Activated naive CD8-positive, alpha-beta T cell treated with anti-CD3 and anti-CD28 coated beads for 36 hours (primary cell): ENCODE measurements around the gene GTF2A1L. TPM values are rescaled to one million over a fixed set of nuclear protein-coding genes. Genes with fewer than 3 reads are reported as not detected.

ENCODE experiments used
- DNase-seq: peaks from one replicate; pipeline ENCODE4 v3.0.0; 2021
- H3K27ac Mint-ChIP-seq: one replicate; pipeline ENCODE4 v1.8.0; 2022; ENCODE audit warnings: mild to moderate bottlenecking, moderate library complexity, mixed read lengths
- H3K27me3 Mint-ChIP-seq: one replicate; pipeline ENCODE4 v1.8.0; 2022; ENCODE audit warnings: mild to moderate bottlenecking, mixed read lengths
- H3K36me3 Mint-ChIP-seq: one replicate; pipeline ENCODE4 v1.8.0; 2021; ENCODE audit warnings: mild to moderate bottlenecking, mixed read lengths
- H3K4me1 Mint-ChIP-seq: one replicate; pipeline ENCODE4 v1.8.0; 2021; ENCODE audit warnings: mixed read lengths
- H3K4me3 Mint-ChIP-seq: one replicate; pipeline ENCODE4 v1.8.0; 2022; ENCODE audit warnings: mild to moderate bottlenecking, moderate library complexity, mixed read lengths
- H3K9me3 Mint-ChIP-seq: one replicate; pipeline ENCODE4 v1.8.0; 2022; ENCODE audit warnings: mixed read lengths
- total RNA-seq, 2 experiments: library from RNA; stranded (reverse); gene quantifications; one replicate each; pipeline ENCODE4 v1.2.3, GENCODE V29; 2021

Gene GTF2A1L
- total RNA-seq, 2 experiments from 2014 or later: not detected

- H3K4me3 Mint-ChIP-seq: no peak overlapping the region
- H3K36me3 Mint-ChIP-seq: no peaks in the 10 kb centered on the region
- H3K27me3 Mint-ChIP-seq: peaks cover 4% of the 10 kb centered on the region
- H3K4me1 Mint-ChIP-seq: no peaks in the 10 kb centered on the region
- DNase-seq: no peak
- no peak overlapping the region for H3K27ac Mint-ChIP-seq
- no peaks in the 10 kb centered on the region for H3K9me3 Mint-ChIP-seq
Observed at GRCh38 chr2:48709096-48710034, 91.7 kb downstream of the GTF2A1L start.

DNA sequence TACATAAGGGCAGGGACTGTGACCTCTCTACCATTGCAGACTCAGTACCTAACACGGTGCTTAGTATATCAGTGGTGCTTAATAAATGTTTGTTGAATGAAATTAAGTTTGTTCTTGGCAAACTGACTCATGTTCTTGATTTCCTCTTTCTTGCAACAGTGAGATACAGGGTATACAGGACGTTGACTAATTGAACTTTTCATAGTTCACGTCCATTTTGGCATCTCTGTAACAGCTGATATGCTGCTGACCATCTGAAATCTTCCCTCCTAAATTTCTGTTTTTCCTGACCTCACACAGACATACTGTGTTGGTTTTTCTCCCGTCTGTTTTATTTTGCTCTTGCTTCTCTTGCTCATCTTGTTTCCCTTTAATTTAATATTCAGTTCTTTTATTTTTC is 93.7 kb downstream of the GTF2A1L start:
- Mint-ChIP-seq H3K36me3 (no peaks in the 10 kb centered on the region), H3K9me3 (no peaks in the 10 kb centered on the region), H3K4me3 (no peak overlapping the region), H3K27ac (no peak overlapping the region), H3K4me1 (no peaks in the 10 kb centered on the region), H3K27me3 (peaks cover 4% of the 10 kb centered on the region)
- no peak for DNase-seq

- Mint-ChIP-seq H3K9me3 (no peaks in the 10 kb centered on the region), H3K36me3 (no peaks in the 10 kb centered on the region), H3K27me3 (peaks cover 4% of the 10 kb centered on the region), H3K27ac (no peak overlapping the region), H3K4me1 (no peaks in the 10 kb centered on the region), H3K4me3 (no peak overlapping the region)
- no peak for DNase-seq
Observed at GRCh38 chr2:48712151-48712550, 94.5 kb downstream of the GTF2A1L start.

DNA sequence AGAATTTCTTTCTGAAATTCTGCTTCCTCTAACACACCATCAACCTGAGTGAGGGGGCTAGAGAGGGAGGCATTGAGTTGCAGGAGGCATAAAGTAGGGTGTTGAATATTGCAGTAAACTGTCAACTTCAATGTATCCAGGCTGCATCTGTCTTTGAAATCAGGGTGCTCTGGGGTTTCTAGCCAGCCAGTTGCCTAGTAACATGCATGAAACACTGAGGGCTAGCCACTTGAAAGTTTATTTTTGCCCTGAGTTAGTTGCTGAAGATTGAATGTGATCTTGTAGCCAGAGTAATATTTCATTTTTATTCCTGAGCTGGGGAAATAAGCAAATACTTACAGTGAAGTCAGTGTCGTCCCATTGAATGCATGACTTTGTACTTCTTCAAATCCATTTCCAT is 96.0 kb downstream of the GTF2A1L start:
- Mint-ChIP-seq H3K27ac (no peak overlapping the region), H3K36me3 (no peaks in the 10 kb centered on the region), H3K4me3 (no peak overlapping the region), H3K27me3 (peaks cover 4% of the 10 kb centered on the region), H3K4me1 (no peaks in the 10 kb centered on the region), H3K9me3 (no peaks in the 10 kb centered on the region)
- no peak for DNase-seq

DNA sequence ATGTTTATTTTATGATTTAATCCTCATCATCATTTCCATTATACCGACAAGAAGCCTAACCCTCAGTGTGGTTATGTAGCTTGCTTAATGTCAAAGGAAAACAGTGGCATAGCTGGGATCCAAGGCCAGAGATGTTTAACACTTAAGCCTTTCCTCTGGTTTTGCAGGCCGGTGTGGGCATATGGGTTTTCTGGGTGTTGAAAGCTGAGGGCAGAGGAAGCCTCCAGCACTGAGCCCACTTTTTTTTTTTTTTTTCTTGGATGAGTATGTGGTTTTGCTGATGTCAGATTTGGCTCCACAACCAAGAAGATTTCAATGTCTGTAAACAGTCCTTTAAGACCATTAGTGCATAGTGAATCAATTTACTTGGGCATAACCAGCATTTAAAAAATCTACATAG is 96.6 kb downstream of the GTF2A1L start:
- no peak overlapping the region for H3K27ac Mint-ChIP-seq

GRCh38 chr2:48715042-48715899 is 97.6 kb downstream of the GTF2A1L start:
- Mint-ChIP-seq H3K4me1 (no peaks in the 10 kb centered on the region), H3K36me3 (no peaks in the 10 kb centered on the region), H3K4me3 (no peak overlapping the region), H3K27ac (no peak overlapping the region), H3K27me3 (peaks cover 4% of the 10 kb centered on the region), H3K9me3 (no peaks in the 10 kb centered on the region)
- no peak for DNase-seq

More for the DNA sequence above, 96.6 kb downstream of the GTF2A1L start:
- Mint-ChIP-seq H3K4me1 (no peaks in the 10 kb centered on the region), H3K9me3 (no peaks in the 10 kb centered on the region), H3K36me3 (no peaks in the 10 kb centered on the region), H3K4me3 (no peak overlapping the region), H3K27me3 (peaks cover 4% of the 10 kb centered on the region)
- DNase-seq: no peak

DNA sequence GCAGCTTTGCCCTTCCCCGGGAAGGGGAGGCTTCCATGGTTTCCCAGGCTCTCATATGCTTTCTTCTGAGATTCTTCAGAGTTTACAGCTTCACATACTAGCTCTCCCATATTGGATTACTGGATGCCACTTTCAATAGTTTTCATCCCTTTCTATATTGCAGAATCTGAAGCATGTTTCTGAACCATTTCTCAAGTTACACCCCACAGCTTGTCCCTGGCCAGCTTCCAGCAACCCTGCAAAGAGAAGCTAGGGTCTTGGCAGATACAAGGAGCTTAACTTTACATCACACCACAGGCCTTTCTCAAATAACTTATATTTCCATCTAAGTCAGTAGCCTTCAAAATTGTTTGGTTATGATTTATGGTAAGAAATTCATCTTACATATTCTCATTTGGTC is 98.3 kb downstream of the GTF2A1L start:
- Mint-ChIP-seq H3K4me3 (no peak overlapping the region), H3K27ac (no peak overlapping the region), H3K36me3 (no peaks in the 10 kb centered on the region), H3K4me1 (no peaks in the 10 kb centered on the region), H3K9me3 (no peaks in the 10 kb centered on the region), H3K27me3 (peaks cover 4% of the 10 kb centered on the region)
- no peak for DNase-seq

DNA sequence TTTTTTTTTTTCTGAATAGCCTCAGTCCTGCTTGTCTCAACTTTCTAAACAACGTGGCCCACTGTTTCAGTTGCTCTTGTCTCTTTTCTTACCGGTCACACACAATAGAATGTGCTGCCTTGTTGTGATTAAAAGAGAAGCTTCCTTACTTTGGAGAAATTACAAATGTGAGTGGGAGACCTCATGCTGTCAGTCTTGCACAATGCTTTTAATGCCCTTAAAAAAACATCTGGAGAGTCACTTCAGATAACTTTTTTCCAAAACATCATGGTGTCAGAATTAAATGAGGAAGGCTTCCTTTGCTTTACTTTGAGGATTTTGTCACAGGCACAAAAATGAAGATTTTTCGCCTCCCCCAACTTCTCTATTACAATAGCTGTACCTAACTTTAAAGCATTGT is 100.2 kb downstream of the GTF2A1L start:
- Mint-ChIP-seq H3K4me3 (no peak overlapping the region), H3K36me3 (no peaks in the 10 kb centered on the region), H3K4me1 (no peaks in the 10 kb centered on the region), H3K9me3 (no peaks in the 10 kb centered on the region), H3K27ac (no peak overlapping the region), H3K27me3 (no peaks in the 10 kb centered on the region)
- no peak for DNase-seq

DNA sequence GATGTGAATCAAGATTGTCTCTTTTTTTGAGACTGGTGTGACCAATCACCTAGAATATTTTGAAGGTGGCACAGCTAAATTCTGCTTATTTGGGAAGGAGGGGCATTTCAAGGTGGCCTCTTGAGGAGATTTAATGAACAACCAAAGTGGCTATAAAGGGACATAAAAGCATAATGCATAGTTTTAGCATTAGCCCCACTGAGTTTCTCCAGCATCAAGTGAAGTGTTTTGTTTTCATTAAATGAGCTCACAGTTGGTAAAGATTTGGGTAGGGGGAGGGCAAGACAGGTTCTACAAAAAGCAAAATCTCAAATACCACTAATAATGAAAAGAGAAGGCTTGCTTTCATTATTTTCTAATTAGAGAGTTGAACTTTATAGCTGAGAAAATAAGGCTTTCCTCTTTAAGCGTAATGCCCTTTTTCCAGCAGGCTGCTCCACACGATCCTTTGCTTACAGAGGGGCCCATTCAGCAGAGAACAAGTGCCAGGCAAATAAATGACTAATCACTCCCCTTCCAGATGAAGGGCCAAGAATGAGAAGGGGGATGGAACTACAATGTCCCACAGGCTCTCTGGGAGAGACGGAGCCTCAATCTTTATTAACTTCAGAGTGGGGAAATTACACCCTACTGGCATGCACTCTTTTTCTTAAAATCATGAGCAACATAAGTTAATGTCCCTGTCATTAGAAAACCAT is 102.0 kb downstream of the GTF2A1L start:
- no peaks in the 10 kb centered on the region for H3K4me1 Mint-ChIP-seq
- no peak overlapping the region for H3K27ac Mint-ChIP-seq
- H3K27me3 Mint-ChIP-seq: no peaks in the 10 kb centered on the region
- DNase-seq: no peak
- H3K36me3 Mint-ChIP-seq: no peaks in the 10 kb centered on the region
- H3K9me3 Mint-ChIP-seq: no peaks in the 10 kb centered on the region
- no peak overlapping the region for H3K4me3 Mint-ChIP-seq

DNA sequence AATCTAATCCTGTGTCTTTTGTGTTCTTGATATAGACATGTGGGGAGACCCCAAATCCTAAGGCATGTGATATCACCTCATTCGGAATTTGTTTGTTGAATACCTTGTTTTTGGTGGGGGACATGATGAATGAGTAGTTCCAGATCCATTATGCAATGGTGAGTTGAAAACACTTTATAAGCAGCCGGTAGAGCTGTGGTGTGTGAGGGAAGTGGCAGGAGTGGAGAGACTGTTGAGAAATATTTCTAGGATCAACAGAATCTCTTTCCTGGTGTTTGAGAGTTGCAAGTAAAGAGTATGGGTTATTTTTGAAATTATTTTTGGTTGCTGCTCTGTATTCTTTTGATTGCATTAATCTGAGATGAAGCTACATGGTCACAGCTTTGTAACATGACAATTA is 103.5 kb downstream of the GTF2A1L start:
- no peak overlapping the region for H3K4me3 Mint-ChIP-seq
- no peaks in the 10 kb centered on the region for H3K36me3 Mint-ChIP-seq
- DNase-seq: no peak
- H3K27me3 Mint-ChIP-seq: no peaks in the 10 kb centered on the region
- no peak overlapping the region for H3K27ac Mint-ChIP-seq
- H3K4me1 Mint-ChIP-seq: no peaks in the 10 kb centered on the region
- H3K9me3 Mint-ChIP-seq: no peaks in the 10 kb centered on the region

- no peaks in the 10 kb centered on the region for H3K27me3 Mint-ChIP-seq
- no peak overlapping the region for H3K4me3 Mint-ChIP-seq
- H3K27ac Mint-ChIP-seq: no peak overlapping the region
- H3K9me3 Mint-ChIP-seq: no peaks in the 10 kb centered on the region
- no peak for DNase-seq
- no peaks in the 10 kb centered on the region for H3K36me3 Mint-ChIP-seq
- no peaks in the 10 kb centered on the region for H3K4me1 Mint-ChIP-seq
Observed at GRCh38 chr2:48722391-48722790, 104.7 kb downstream of the GTF2A1L start.

- no peaks in the 10 kb centered on the region for H3K4me1 Mint-ChIP-seq
- H3K36me3 Mint-ChIP-seq: no peaks in the 10 kb centered on the region
- no peak for DNase-seq
- no peak overlapping the region for H3K4me3 Mint-ChIP-seq
- no peaks in the 10 kb centered on the region for H3K9me3 Mint-ChIP-seq
- no peaks in the 10 kb centered on the region for H3K27me3 Mint-ChIP-seq
- H3K27ac Mint-ChIP-seq: no peak overlapping the region
Observed at GRCh38 chr2:48723129-48723528, 105.5 kb downstream of the GTF2A1L start.

GRCh38 chr2:48724278-48724677 is 106.6 kb downstream of the GTF2A1L start:
- H3K27me3 Mint-ChIP-seq: peaks cover 4% of the 10 kb centered on the region
- no peak for DNase-seq
- no peaks in the 10 kb centered on the region for H3K4me1 Mint-ChIP-seq
- H3K27ac Mint-ChIP-seq: no peak overlapping the region
- H3K36me3 Mint-ChIP-seq: no peaks in the 10 kb centered on the region
- H3K9me3 Mint-ChIP-seq: no peaks in the 10 kb centered on the region
- no peak overlapping the region for H3K4me3 Mint-ChIP-seq

- H3K27me3 Mint-ChIP-seq: peaks cover 5% of the 10 kb centered on the region
- H3K4me1 Mint-ChIP-seq: no peaks in the 10 kb centered on the region
- DNase-seq: no peak
- H3K36me3 Mint-ChIP-seq: no peaks in the 10 kb centered on the region
- H3K4me3 Mint-ChIP-seq: no peak overlapping the region
- no peak overlapping the region for H3K27ac Mint-ChIP-seq
- H3K9me3 Mint-ChIP-seq: no peaks in the 10 kb centered on the region
Observed at GRCh38 chr2:48725696-48726494, 108.2 kb downstream of the GTF2A1L start.
